ENCODE results near the gene LHFPL5. TPM values are rescaled to one million over a fixed set of nuclear protein-coding genes. Genes with fewer than 3 reads are reported as not detected.

LHFPL5 gene
- total RNA-seq, 2 donors from 2014 or later: not detected

GRCh38 chr6:35839019-35839418 lies 33.9 kb downstream of the LHFPL5 start:
- intact Hi-C loops (cut with DNase I): no loop called here
- DNase-seq (ENCODE audit: low spot score): no peak

- intact Hi-C loops (cut with DNase I): no loop called here
- no peak for DNase-seq (ENCODE audit: low spot score)
Measured at GRCh38 chr6:35842381-35842780, 37.2 kb downstream of the LHFPL5 start.

- no peak for DNase-seq (ENCODE audit: low spot score)
- intact Hi-C loops (cut with DNase I): no loop called here
Measured at GRCh38 chr6:35844290-35844689, 39.1 kb downstream of the LHFPL5 start.

DNA sequence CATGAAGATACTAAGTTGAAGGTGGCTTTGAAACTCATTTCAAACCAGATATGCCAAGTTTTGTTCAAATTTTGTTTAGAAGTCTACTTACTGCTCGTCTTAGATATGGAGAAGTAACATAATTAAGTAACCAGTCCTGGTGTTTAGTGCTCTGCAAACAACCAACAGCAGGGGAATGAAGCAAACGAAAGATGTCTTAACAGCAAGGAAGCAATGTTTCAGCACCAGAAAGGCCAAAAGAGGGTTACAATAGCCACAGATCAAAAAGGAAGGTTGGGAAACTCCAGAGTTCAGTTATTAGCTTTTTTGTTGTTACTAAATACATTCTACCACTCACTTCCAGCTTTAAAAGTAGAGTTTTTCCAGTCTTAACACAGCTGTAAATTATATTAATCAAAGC lies 45.1 kb downstream of the LHFPL5 start:
- intact Hi-C loops (cut with DNase I): no loop called here
- no peak for DNase-seq (ENCODE audit: low spot score)

GRCh38 chr6:35852994-35853393 lies 47.8 kb downstream of the LHFPL5 start:
- intact Hi-C loops (cut with DNase I): no loop called here
- no peak for DNase-seq (ENCODE audit: low spot score)

GRCh38 chr6:35856250-35856649 lies 51.1 kb downstream of the LHFPL5 start:
- no peak for DNase-seq (ENCODE audit: low spot score)
- intact Hi-C loops (cut with DNase I): no loop called here

DNA sequence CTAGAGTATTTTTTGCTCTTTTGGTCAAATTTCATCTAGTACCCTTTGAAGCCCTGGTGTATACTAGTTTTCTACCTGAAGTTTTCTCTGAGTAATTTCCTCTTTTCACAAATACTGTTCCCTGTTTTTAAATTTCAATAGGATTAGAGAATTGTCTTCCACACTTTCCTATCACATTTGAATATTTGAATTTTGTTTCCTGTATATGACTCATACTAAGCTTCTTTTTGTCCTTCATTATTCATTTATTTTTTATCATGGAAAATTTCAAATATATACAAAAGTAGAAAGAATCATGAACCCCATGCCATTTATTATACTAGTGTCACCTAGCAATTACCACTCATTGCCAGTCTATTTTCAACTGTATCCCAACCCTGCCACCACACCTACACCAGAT lies 52.7 kb downstream of the LHFPL5 start:
- intact Hi-C loops (cut with DNase I): no loop called here
- DNase-seq (ENCODE audit: low spot score): no peak

DNA sequence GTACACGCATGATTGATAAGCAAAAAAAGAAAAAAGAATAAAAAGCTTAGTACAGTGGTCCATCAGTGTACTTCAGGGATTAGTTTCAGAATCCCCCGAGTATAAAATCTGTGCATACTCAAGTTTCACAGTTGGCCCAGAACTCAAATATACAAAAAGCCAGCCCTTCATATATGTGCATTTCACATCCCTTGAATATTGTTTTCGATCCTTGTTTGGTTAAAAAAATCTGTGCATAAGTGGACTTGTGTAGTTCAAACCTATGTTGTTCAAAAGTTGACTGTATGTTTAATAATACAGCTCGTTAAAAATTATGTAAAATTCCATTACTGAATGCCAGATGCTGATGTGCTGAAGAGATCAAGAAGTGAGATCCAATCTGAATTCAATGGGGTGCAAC lies 54.2 kb downstream of the LHFPL5 start:
- intact Hi-C loops (cut with DNase I): no loop called here
- no peak for DNase-seq (ENCODE audit: low spot score)

Other genes starting within 250 kb of the LHFPL5 start
- 100 to 1,000 TPM in 1 of 2 donors, 10 to 100 TPM in 1; 83.1 to 193 TPM for gene FKBP5, start 116.4 kb upstream of the LHFPL5 start, total RNA-seq
- 1 to 10 TPM in 1 of 2 donors, under 1 TPM in 1; 0.57 to 1.1 TPM for gene ARMC12, start 68.3 kb upstream of the LHFPL5 start, total RNA-seq
- not detected for gene CLPSL2, start 28.8 kb upstream of the LHFPL5 start, total RNA-seq
- gene CLPSL1, start 24.3 kb upstream of the LHFPL5 start, total RNA-seq: not detected
- gene CLPS, start 8.0 kb upstream of the LHFPL5 start, total RNA-seq: 1 to 10 TPM in 1 of 2 donors, not detected in 1; 2.2 TPM
- 10 to 100 TPM; 29.0 to 30.7 TPM for gene SRPK1, start 115.7 kb downstream of the LHFPL5 start, total RNA-seq
- under 1 TPM; 0.24 to 0.42 TPM for gene SLC26A8, start 219.3 kb downstream of the LHFPL5 start, total RNA-seq
- 10 to 100 TPM; 43.5 to 44.3 TPM for gene MAPK14, start 222.5 kb downstream of the LHFPL5 start, total RNA-seq